Hematopoietic multipotent progenitor cell treated with erythropoietin and hydrocortisone succinate and interleukin-3 and kit ligand, for 15 days (in vitro differentiated cells): ENCODE measurements around the gene CTBP2.

Experiments
- DNase-seq: peaks from one replicate; pipeline ENCODE4 v3.0.0-alpha.2; 2015; ENCODE audit warnings: low spot score

CTBP2 gene

DNA sequence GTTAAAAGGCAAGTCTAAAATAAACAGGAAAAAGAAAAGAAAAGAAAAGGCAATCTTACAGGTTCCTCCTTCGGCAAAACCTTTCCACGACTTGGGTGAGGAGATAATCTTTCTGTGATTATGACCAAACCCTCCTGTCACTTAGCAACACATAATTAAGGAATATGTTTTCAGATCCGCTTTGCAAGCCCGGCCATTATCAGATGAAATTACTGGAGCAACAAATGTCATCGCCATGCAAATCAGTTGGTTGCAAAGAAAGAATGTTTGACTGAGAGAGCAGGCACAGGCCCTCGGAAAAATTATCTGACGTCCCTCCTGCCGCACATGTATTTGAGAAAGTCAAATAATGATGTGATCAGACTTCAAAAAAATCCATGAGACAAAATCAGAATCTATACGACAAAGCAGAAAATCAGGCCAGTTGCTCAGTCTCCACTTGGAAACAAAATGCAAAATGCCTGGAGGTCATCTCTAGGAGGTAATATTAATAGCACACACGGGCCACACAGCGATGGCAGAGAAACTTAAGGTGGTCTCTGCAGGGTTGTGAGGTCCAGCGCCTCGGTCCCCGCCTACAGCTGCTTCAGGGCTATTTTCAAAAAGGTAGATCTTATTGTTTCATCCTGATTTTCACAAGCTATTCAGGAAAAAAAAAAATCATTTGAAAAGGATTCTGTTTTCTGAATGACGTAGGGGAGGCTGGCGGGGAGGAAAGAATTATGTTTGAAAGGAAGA lies 135.7 kb downstream of the CTBP2 start:
- no peak for DNase-seq

DNA sequence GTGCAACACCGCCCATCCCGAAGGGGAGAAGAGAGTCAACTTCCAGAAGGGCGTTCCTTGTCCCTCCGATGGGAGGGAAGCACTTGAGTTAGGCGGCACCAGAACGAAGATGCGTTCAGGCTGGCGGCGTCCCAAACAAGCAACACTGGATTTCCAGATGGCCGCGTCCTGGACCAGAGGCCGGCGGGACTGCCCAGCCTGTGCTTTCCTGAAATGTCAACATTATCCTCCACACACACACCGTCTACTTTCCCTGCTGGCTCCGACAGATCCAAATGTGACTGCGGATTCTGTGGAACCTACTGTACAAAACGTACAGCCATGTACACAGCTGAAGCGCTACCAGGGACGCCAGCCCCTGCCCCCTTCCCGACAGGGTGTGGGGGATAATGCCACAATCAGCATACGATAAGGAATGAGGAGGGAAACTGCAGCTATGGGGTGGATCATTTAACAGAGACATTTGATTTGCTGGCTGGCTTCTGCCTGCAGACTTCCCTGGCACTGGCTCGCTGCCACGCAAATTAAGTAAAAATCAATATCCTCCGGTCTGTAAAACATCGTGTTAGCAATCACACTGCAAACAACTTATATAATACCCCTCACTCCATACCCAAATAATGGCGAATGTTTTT lies 136.4 kb downstream of the CTBP2 start:
- no peak for DNase-seq

GRCh38 chr10:125023255-125023654 lies 137.1 kb downstream of the CTBP2 start:
- no peak for DNase-seq

GRCh38 chr10:125022671-125023070 lies 137.7 kb downstream of the CTBP2 start:
- DNase-seq: no peak

DNA sequence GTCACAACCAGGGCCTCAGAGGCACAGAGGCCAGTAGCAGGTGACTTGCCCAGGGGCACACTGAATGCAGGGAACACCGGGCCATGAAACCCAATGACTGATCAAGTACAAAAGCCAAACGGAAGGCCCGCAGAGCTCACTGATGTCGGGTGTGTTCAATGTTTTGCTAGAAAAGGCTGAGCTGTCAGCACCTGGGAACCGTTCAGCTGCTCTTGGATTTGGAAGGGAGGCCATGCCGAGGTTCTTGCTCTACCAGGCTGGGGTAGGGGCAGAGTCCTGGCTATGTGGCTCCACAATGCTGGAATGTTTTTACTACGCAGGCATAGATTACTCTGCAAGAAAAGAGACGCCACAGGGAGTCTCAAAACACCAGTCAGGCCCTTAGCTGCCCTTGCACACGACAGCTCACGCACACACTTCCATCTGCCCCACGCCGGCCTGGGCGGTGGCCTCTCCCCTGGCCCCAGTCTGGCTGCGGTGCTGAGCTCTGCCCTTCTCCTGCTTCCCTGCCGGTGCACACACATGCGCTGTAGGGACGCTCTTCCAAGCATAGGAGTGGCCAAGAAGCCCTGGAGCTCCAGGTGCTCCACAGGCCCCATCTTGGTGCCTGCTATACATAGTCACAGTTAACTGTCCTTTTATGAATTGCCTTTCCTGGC lies 138.5 kb downstream of the CTBP2 start:
- DNase-seq: no peak

GRCh38 chr10:125020871-125021270 lies 139.5 kb downstream of the CTBP2 start:
- no peak for DNase-seq

GRCh38 chr10:125020386-125020785 lies 140.0 kb downstream of the CTBP2 start:
- DNase-seq: no peak

DNA sequence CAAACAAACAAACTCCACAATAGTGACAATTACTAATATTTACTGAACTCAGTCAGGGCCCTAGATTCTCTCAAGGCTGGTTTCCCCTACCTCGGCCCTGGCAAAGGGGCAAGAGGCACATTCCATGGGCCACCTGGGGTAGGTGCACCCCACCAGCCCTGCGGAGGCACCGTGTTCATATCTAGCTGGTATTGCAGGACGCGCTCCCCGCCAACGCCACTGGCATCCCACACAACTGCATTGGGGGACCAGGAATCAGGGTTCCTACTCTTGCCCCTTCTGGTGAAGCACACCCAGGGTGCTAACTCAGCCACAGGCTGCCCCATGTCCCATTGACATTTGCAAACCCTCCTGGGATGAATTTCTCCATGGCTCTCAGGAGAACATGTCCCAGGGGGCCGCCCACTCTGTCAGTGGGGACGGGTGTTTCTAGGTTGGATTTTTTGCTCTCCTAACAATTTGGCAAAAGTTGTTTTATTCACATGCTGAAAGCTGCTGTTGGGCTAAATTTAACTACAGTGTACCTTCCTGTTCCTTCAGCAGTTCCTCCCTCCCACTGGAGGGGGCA lies 141.7 kb downstream of the CTBP2 start:
- no peak for DNase-seq

DNA sequence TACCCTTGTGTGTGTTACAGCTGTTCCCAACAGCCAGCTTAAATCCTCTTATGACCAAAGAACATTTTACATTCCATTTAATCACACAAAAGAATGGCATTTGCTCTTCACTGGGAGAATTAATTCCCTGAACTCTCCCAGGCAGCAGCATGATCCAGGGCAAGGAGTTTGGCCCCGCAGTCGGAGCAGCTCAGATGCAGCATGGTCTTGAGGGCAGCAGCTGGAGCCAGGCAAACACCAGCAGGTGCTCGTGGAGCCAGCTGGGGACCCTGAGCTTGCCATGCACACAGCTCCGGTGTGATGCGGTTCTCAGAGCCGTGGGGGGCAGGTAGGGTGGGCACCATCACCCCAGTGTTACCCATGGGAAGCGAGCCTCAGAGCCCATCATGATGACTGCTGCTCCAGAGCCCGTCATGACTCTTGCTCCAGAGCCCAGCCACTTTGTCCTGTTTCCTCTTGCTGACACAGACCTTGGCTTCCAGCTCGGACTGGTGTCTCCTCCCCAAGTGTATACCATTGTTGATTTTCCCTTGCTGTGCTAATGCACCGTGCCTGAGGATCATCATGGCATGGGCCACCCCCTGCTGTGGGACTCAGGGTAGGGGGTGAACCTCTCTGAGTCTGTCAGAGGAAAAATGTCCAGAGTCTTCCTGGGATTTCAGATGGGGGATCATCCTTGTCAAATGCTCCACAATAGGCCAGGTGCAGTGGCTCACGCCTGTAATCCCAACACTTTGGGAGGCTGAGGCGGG lies 142.6 kb downstream of the CTBP2 start:
- no peak for DNase-seq

DNA sequence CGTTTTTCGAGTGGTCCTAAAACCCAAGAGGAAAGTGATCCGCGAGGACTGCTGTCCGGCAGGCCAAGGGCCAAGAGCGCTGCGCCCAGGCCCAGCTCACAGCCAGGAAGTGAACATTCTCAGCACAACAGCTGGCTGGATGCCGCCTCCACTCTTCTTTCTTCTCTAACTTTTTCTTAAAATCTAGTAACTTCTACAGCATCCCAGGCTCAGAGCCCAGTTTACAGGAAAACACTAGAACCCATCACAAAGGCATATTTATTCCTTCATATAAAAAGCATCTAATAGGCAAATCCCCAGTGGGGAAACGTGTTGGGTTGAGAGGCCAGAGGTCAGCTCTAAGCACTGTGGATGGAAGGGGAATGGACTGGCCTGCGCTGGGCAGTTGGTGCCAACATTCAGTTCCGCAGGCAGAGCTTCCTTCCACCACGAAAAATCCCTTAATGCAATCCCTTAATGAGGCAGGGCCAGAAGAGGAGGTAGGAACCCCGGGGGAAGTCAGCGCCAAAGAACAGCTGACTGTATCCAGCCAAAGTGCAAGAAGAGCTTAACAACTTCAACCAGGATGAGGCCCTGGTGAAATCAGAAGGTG lies 143.7 kb downstream of the CTBP2 start:
- DNase-seq: no peak

DNA sequence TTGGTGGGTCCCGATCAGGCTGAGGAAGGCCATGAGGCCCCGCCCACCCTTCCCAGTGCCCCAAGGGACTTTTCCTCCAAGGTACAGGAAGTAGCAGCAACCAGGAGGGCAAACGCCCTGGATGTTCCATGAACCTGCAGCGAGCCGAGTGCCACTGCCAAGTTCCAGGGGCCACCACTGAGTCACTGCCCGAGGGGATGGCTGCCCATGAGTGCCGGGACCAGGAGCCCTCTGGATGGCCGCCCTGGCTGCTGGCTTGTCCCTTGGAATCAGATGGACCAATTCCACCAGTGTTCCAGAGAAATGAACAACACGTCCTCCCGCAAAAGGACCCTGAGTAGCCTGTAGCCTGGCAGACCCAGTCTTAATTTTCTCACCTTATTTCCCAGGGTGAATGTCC lies 144.2 kb downstream of the CTBP2 start:
- DNase-seq: no peak

DNA sequence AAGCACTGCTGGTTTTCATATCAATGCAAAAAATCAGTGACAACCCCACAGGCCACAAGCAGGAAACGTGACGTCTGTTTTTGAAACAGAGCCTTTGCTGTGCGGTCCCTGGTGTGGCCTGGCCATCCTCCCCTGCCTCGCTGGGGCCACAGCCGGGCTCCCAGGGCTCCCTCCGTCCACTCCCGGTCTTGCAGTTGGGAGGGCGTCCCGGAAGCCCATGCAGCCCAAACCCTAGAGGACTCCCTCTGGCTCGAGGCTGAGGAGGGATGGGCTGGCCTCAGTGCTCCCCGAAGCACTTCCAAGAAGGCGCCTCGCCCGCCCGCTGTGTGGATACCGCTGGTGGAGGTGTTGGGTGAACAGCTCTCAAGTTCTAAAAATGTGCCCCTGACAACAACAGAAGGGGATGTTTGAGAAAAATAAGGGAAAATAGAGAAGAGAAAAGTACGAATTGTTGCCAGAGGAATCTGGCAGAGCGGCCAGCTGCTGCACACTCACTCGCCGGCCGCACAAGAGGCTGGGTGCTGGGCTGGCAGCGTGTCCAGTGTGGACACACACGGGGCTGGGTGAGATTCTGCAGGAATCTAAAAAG lies 144.9 kb downstream of the CTBP2 start:
- DNase-seq: no peak

- no peak for DNase-seq
Measured at GRCh38 chr10:125014836-125015355, 145.5 kb downstream of the CTBP2 start.

GRCh38 chr10:125014086-125014830 lies 146.1 kb downstream of the CTBP2 start:
- DNase-seq: no peak

- DNase-seq: no peak
Measured at GRCh38 chr10:125013529-125013872, 146.9 kb downstream of the CTBP2 start.

GRCh38 chr10:125012851-125013528 lies 147.4 kb downstream of the CTBP2 start:
- DNase-seq: no peak

GRCh38 chr10:125011926-125012705 lies 148.2 kb downstream of the CTBP2 start:
- no peak for DNase-seq

DNA sequence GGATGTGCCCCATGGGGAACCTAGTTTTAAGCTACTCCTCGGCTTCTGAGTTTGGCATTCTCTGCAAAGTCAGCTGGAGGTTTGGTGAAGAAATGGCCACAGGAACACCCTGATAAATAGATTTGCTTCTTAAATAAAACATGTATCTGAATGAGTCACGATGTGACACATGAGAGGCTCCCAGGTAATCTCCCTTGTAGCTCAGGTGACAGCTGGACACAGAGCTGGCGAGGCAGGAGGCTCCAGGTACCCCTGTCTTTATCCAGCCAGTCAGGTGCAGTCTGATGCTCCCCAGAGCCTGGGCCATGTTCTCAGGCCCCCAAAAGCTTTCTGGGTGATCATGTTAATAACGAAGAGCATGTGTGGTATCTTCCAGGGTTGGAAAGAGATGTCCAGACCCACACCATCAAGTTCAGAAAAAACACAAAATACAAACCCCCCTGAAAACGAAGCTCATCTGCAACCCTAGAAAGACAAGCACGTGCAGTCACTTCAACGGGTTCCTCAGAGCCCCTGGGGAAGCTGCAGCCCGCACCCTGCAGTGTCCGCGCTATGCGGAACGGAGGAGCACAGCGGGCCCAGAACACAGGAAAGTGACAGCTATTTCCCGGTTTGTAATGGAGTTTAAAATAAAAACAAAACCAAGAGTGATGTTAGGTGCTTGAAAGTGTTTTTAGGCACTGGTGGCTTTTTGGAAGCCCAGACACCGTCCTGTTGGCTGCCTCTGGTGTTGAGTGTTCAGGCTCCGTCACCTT lies 149.0 kb downstream of the CTBP2 start:
- no peak for DNase-seq
